Measurements from ENCODE around the gene SLC6A5.
A peak's percentile ranks its signal among the peaks of the same experiment; 100 is the strongest.

Gene SLC6A5

GRCh38 chr11:20608934-20609333 lies 9.5 kb downstream of the SLC6A5 start:
- no peaks in the 10 kb centered on the region for H3K27me3 ChIP-seq (ENCODE audit: insufficient read depth, low read length, poor library complexity)
- H3K36me3 ChIP-seq (ENCODE audit: insufficient read depth, low read length): no peaks in the 10 kb centered on the region
- H3K9me3 ChIP-seq (ENCODE audit: insufficient read depth, low read length, severe bottlenecking): no peaks in the 10 kb centered on the region
- H3K9ac ChIP-seq (ENCODE audit: low read depth, low read length): no peak overlapping the region
- H2AFZ ChIP-seq (ENCODE audit: low read depth, low read length): no peak overlapping the region
- H3K4me2 ChIP-seq (ENCODE audit: insufficient read depth, low read length): no peak overlapping the region
- no peaks in the 10 kb centered on the region for H3K79me2 ChIP-seq (ENCODE audit: insufficient read depth, low read length)
- no peak for ATAC-seq (ENCODE audit: insufficient read depth, low read depth)
- no peaks in the 10 kb centered on the region for H3K4me1 ChIP-seq (ENCODE audit: insufficient read depth, low read length)
- no peaks in the 10 kb centered on the region for H4K20me1 ChIP-seq (ENCODE audit: insufficient read depth, low read length)
- no peak overlapping the region for H3K4me3 ChIP-seq (ENCODE audit: low read depth in 1 of 2, low read length in 2 of 2)
- no peak overlapping the region for H3K27ac ChIP-seq (ENCODE audit: low read length)
- DNase-seq: no peak
- no peak for TF ChIP-seq EZH2 (IDR thresholded peaks at IDR 0.05; ENCODE audit: borderline replicate concordance, low read depth, low read length, severe bottlenecking)
- TF ChIP-seq, protein P1, sequence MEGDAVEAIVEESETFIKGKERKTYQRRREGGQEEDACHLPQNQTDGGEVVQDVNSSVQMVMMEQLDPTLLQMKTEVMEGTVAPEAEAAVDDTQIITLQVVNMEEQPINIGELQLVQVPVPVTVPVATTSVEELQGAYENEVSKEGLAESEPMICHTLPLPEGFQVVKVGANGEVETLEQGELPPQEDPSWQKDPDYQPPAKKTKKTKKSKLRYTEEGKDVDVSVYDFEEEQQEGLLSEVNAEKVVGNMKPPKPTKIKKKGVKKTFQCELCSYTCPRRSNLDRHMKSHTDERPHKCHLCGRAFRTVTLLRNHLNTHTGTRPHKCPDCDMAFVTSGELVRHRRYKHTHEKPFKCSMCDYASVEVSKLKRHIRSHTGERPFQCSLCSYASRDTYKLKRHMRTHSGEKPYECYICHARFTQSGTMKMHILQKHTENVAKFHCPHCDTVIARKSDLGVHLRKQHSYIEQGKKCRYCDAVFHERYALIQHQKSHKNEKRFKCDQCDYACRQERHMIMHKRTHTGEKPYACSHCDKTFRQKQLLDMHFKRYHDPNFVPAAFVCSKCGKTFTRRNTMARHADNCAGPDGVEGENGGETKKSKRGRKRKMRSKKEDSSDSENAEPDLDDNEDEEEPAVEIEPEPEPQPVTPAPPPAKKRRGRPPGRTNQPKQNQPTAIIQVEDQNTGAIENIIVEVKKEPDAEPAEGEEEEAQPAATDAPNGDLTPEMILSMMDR (IDR thresholded peaks at IDR 0.05; ENCODE audit: borderline replicate concordance, extremely low read depth, low read length, poor library complexity, severe bottlenecking): no peak

GRCh38 chr11:20609727-20610707 lies 10.6 kb downstream of the SLC6A5 start:
- no peak overlapping the region for H3K4me2 ChIP-seq (ENCODE audit: insufficient read depth, low read length)
- H3K79me2 ChIP-seq (ENCODE audit: insufficient read depth, low read length): no peaks in the 10 kb centered on the region
- ATAC-seq (ENCODE audit: insufficient read depth, low read depth): peak; percentile 88
- DNase-seq: peak; percentile 49
- H4K20me1 ChIP-seq (ENCODE audit: insufficient read depth, low read length): no peaks in the 10 kb centered on the region
- H3K36me3 ChIP-seq (ENCODE audit: insufficient read depth, low read length): no peaks in the 10 kb centered on the region
- no peak overlapping the region for H3K9ac ChIP-seq (ENCODE audit: low read depth, low read length)
- H3K4me3 ChIP-seq (ENCODE audit: low read depth in 1 of 2, low read length in 2 of 2): no peak overlapping the region
- no peaks in the 10 kb centered on the region for H3K27me3 ChIP-seq (ENCODE audit: insufficient read depth, low read length, poor library complexity)
- H3K27ac ChIP-seq (ENCODE audit: low read length): no peak overlapping the region
- no peak overlapping the region for H2AFZ ChIP-seq (ENCODE audit: low read depth, low read length)
- H3K9me3 ChIP-seq (ENCODE audit: insufficient read depth, low read length, severe bottlenecking): no peaks in the 10 kb centered on the region
- TF ChIP-seq, protein P1 (IDR thresholded peaks at IDR 0.05; ENCODE audit: borderline replicate concordance, extremely low read depth, low read length, poor library complexity, severe bottlenecking): peak; percentile 75
- no peak for TF ChIP-seq EZH2 (IDR thresholded peaks at IDR 0.05; ENCODE audit: borderline replicate concordance, low read depth, low read length, severe bottlenecking)
- no peaks in the 10 kb centered on the region for H3K4me1 ChIP-seq (ENCODE audit: insufficient read depth, low read length)

GRCh38 chr11:20610825-20611224 lies 11.4 kb downstream of the SLC6A5 start:
- H4K20me1 ChIP-seq (ENCODE audit: insufficient read depth, low read length): no peaks in the 10 kb centered on the region
- H3K79me2 ChIP-seq (ENCODE audit: insufficient read depth, low read length): no peaks in the 10 kb centered on the region
- H3K4me3 ChIP-seq (ENCODE audit: low read depth in 1 of 2, low read length in 2 of 2): no peak overlapping the region
- no peaks in the 10 kb centered on the region for H3K27me3 ChIP-seq (ENCODE audit: insufficient read depth, low read length, poor library complexity)
- no peak overlapping the region for H3K4me2 ChIP-seq (ENCODE audit: insufficient read depth, low read length)
- H3K9me3 ChIP-seq (ENCODE audit: insufficient read depth, low read length, severe bottlenecking): no peaks in the 10 kb centered on the region
- no peaks in the 10 kb centered on the region for H3K4me1 ChIP-seq (ENCODE audit: insufficient read depth, low read length)
- H3K27ac ChIP-seq (ENCODE audit: low read length): no peak overlapping the region
- TF ChIP-seq, protein P1 (IDR thresholded peaks at IDR 0.05; ENCODE audit: borderline replicate concordance, extremely low read depth, low read length, poor library complexity, severe bottlenecking): no peak
- TF ChIP-seq EZH2 (IDR thresholded peaks at IDR 0.05; ENCODE audit: borderline replicate concordance, low read depth, low read length, severe bottlenecking): no peak
- DNase-seq (no peak), ATAC-seq (ENCODE audit: insufficient read depth, low read depth) (no peak)
- H3K9ac ChIP-seq (ENCODE audit: low read depth, low read length): no peak overlapping the region
- H2AFZ ChIP-seq (ENCODE audit: low read depth, low read length): no peak overlapping the region
- no peaks in the 10 kb centered on the region for H3K36me3 ChIP-seq (ENCODE audit: insufficient read depth, low read length)
